DND-41 (cell line): ENCODE results near the gene KRTAP4-11.

ENCODE experiments used
- EZH2 ChIP-seq: IDR thresholded peaks from 3 replicates; pipeline ENCODE4 v1.6.1; 2012; ENCODE audit warnings: borderline replicate concordance, low read depth, mild to moderate bottlenecking, moderate library complexity, low read length, inconsistent platforms; ENCODE audit not compliant: severe bottlenecking
- TF ChIP-seq, protein P1 (sequence below): IDR thresholded peaks from 2 replicates; pipeline ENCODE4 v1.5.1; 2012; ENCODE audit warnings: borderline replicate concordance, low read length, moderate library complexity, mild to moderate bottlenecking; ENCODE audit not compliant: poor library complexity, severe bottlenecking; ENCODE audit errors: extremely low read depth

GRCh38 chr17:41140360-41141131, 22.4 kb upstream of the KRTAP4-11 start, which contains the start of gene KRTAP4-6:
- TF ChIP-seq, protein P1, sequence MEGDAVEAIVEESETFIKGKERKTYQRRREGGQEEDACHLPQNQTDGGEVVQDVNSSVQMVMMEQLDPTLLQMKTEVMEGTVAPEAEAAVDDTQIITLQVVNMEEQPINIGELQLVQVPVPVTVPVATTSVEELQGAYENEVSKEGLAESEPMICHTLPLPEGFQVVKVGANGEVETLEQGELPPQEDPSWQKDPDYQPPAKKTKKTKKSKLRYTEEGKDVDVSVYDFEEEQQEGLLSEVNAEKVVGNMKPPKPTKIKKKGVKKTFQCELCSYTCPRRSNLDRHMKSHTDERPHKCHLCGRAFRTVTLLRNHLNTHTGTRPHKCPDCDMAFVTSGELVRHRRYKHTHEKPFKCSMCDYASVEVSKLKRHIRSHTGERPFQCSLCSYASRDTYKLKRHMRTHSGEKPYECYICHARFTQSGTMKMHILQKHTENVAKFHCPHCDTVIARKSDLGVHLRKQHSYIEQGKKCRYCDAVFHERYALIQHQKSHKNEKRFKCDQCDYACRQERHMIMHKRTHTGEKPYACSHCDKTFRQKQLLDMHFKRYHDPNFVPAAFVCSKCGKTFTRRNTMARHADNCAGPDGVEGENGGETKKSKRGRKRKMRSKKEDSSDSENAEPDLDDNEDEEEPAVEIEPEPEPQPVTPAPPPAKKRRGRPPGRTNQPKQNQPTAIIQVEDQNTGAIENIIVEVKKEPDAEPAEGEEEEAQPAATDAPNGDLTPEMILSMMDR = no peak
- no peak for TF ChIP-seq EZH2
